H9 (cell line): ENCODE results near the gene MAPK1IP1L. TPM values are rescaled to one million over a fixed set of nuclear protein-coding genes. Genes with fewer than 3 reads are reported as not detected.

Experiments used
- DNase-seq: peaks from one replicate; pipeline ENCODE4 v3.0.0-alpha.2; 2017
- H2AFZ ChIP-seq: one replicate; pipeline ENCODE4 v1.6.1; 2013; ENCODE audit warnings: mild to moderate bottlenecking, low read length, control low read depth, moderate library complexity
- H2AK5ac ChIP-seq: 2 replicates; pipeline ENCODE4 v1.6.1; 2013; ENCODE audit warnings: low read length, control low read depth, mixed read lengths; ENCODE audit not compliant: insufficient read length
- H2BK120ac ChIP-seq: one replicate; pipeline ENCODE4 v1.6.1; 2013; ENCODE audit warnings: low read depth, mild to moderate bottlenecking, low read length, control low read depth, inconsistent platforms; ENCODE audit not compliant: poor library complexity, severe bottlenecking
- H2BK12ac ChIP-seq: 2 replicates; pipeline ENCODE4 v1.6.1; 2013; ENCODE audit warnings: low read length, control low read depth, mixed read lengths, low read depth; ENCODE audit not compliant: insufficient read length
- H2BK15ac ChIP-seq: 2 replicates; pipeline ENCODE4 v1.6.1; 2013; ENCODE audit warnings: low read depth, low read length, control low read depth
- H2BK20ac ChIP-seq: one replicate; pipeline ENCODE4 v1.6.1; 2013; ENCODE audit warnings: low read depth, mild to moderate bottlenecking, low read length, control low read depth, inconsistent platforms; ENCODE audit not compliant: poor library complexity, severe bottlenecking
- H2BK5ac ChIP-seq: 2 replicates; pipeline ENCODE4 v1.6.1; 2013; ENCODE audit warnings: low read length, control low read depth, mixed read lengths; ENCODE audit not compliant: insufficient read length
- H3K14ac ChIP-seq: 2 replicates; pipeline ENCODE4 v1.6.1; 2013; ENCODE audit warnings: low read length, control low read depth; ENCODE audit not compliant: insufficient read depth
- H3K18ac ChIP-seq: 2 replicates; pipeline ENCODE4 v1.6.1; 2013; ENCODE audit warnings: low read depth, mild to moderate bottlenecking, mixed read lengths, low read length, control low read depth; ENCODE audit not compliant: insufficient read length
- H3K23ac ChIP-seq: 2 replicates; pipeline ENCODE4 v1.6.1; 2013; ENCODE audit warnings: low read length, control low read depth, mixed read lengths, low read depth; ENCODE audit not compliant: insufficient read length
- H3K23me2 ChIP-seq: 2 replicates; pipeline ENCODE4 v1.6.1; 2013; ENCODE audit warnings: low read depth, mild to moderate bottlenecking, mixed read lengths, low read length, control low read depth; ENCODE audit not compliant: insufficient read length, poor library complexity, severe bottlenecking
- H3K27ac ChIP-seq: 2 replicates; pipeline ENCODE4 v1.5.1; 2013; ENCODE audit warnings: low read length, control low read depth, mixed read lengths, low read depth; ENCODE audit not compliant: insufficient read length
- H3K27me3 ChIP-seq: 2 replicates; pipeline ENCODE4 v1.6.1; 2013; ENCODE audit warnings: low read length, control low read depth, inconsistent platforms; ENCODE audit not compliant: insufficient read depth
- H3K4ac ChIP-seq: 2 replicates; pipeline ENCODE4 v1.6.1; 2013; ENCODE audit warnings: low read depth, mild to moderate bottlenecking, control low read depth, inconsistent platforms, low read length, moderate library complexity
- H3K4me1 ChIP-seq: 2 replicates; pipeline ENCODE4 v1.6.1; 2013; ENCODE audit warnings: low read length, control low read depth, inconsistent platforms; ENCODE audit not compliant: insufficient read depth
- H3K4me2 ChIP-seq: 2 replicates; pipeline ENCODE4 v1.6.1; 2013; ENCODE audit warnings: low read length, control low read depth, mixed read lengths; ENCODE audit not compliant: insufficient read length, insufficient read depth
- H3K56ac ChIP-seq: 2 replicates; pipeline ENCODE4 v1.6.1; 2013; ENCODE audit warnings: low read depth, mild to moderate bottlenecking, mixed read lengths, low read length, control low read depth; ENCODE audit not compliant: insufficient read length
- H3K79me1 ChIP-seq: 2 replicates; pipeline ENCODE4 v1.6.1; 2013; ENCODE audit warnings: low read depth, mild to moderate bottlenecking, moderate library complexity, low read length, control low read depth, inconsistent platforms; ENCODE audit not compliant: insufficient read depth, poor library complexity, severe bottlenecking
- H3K79me2 ChIP-seq: 2 replicates; pipeline ENCODE4 v1.6.1; 2013; ENCODE audit warnings: low read length, control low read depth, inconsistent platforms; ENCODE audit not compliant: insufficient read depth
- H3K9ac ChIP-seq: 2 replicates; pipeline ENCODE4 v1.6.1; 2013; ENCODE audit warnings: low read length, control low read depth, mixed read lengths; ENCODE audit not compliant: insufficient read length; ENCODE audit errors: extremely low read depth
- H3K9me3 ChIP-seq: one replicate; pipeline ENCODE4 v1.6.1; 2013; ENCODE audit warnings: low read depth, low read length, inconsistent platforms; ENCODE audit not compliant: control insufficient read depth
- H3T11ph ChIP-seq: one replicate; pipeline ENCODE4 v1.6.1; 2013; ENCODE audit warnings: mild to moderate bottlenecking, low read length, control low read depth, inconsistent platforms
- H4K20me1 ChIP-seq: one replicate; pipeline ENCODE4 v1.6.1; 2013; ENCODE audit not compliant: control insufficient read depth, insufficient read length, insufficient read depth
- H4K5ac ChIP-seq: 2 replicates; pipeline ENCODE4 v1.6.1; 2013; ENCODE audit warnings: low read depth, mild to moderate bottlenecking, mixed read lengths, low read length, control low read depth; ENCODE audit not compliant: insufficient read length
- H4K8ac ChIP-seq: replicated peaks from 2 replicates; pipeline ENCODE4 v1.6.1; 2013; ENCODE audit warnings: low read length, control low read depth, mixed read lengths, low read depth; ENCODE audit not compliant: insufficient read length
- H4K91ac ChIP-seq: 2 replicates; pipeline ENCODE4 v1.6.1; 2013; ENCODE audit warnings: low read depth, mild to moderate bottlenecking, moderate library complexity, mixed read lengths, low read length, control low read depth; ENCODE audit not compliant: insufficient read length
- H3K27ac Mint-ChIP-seq, 3 experiments: 2 replicates in 2 of 3; 3 replicates in 1 of 3; pipeline ENCODE4 v1.8.0; 2020 to 2021; ENCODE audit warnings: mixed read lengths in 3 of 3, mild to moderate bottlenecking in 1 of 3, moderate library complexity in 1 of 3
- H3K27me3 Mint-ChIP-seq: 2 replicates; pipeline ENCODE4 v1.8.0; 2021; ENCODE audit warnings: low read depth, mild to moderate bottlenecking, moderate library complexity, mixed read lengths
- H3K36me3 Mint-ChIP-seq, 3 experiments: 2 replicates in 2 of 3; 3 replicates in 1 of 3; pipeline ENCODE4 v1.8.0; 2020 to 2021; ENCODE audit warnings: low read depth in 3 of 3, mixed read lengths in 3 of 3; ENCODE audit not compliant: insufficient read depth in 1 of 3
- H3K4me1 Mint-ChIP-seq, 2 experiments: 2 replicates each; pipeline ENCODE4 v1.8.0; 2020; ENCODE audit warnings: mixed read lengths in 2 of 2
- H3K4me3 Mint-ChIP-seq, 2 experiments: 2 replicates in 1 of 2; 3 replicates in 1 of 2; pipeline ENCODE4 v1.8.0; 2020 to 2021; ENCODE audit warnings: mild to moderate bottlenecking in 2 of 2, mixed read lengths in 2 of 2, moderate library complexity in 1 of 2
- H3K9me3 Mint-ChIP-seq, 2 experiments: 2 replicates in 1 of 2; 3 replicates in 1 of 2; pipeline ENCODE4 v1.8.0; 2020; ENCODE audit warnings: mild to moderate bottlenecking in 2 of 2, mixed read lengths in 2 of 2, moderate library complexity in 1 of 2
- CTCF ChIP-seq: fragments of 200-600 bp; sonication (generic); conservative IDR thresholded peaks from 3 replicates; pipeline ENCODE4 v1.8.0; 2021; ENCODE audit warnings: antibody characterized with exemption, mild to moderate bottlenecking
- WGBS: extraction: QIAGEN DNeasy Blood & Tissue Kit; methylation state at CpG from one replicate; pipeline ENCODE4 v1.1.7; 2013; ENCODE audit warnings: missing lambda C conversion rate, low lambda C conversion rate, mixed read lengths; ENCODE audit not compliant: insufficient read length; ENCODE audit errors: extremely low coverage; 5-methylcytosine and 5-hydroxymethylcytosine counted together
- total RNA-seq: library from RNA; stranded (reverse); gene quantifications from 2 replicates; pipeline ENCODE4 v1.2.1, GENCODE V29; 2021

Gene MAPK1IP1L
- total RNA-seq, 1 experiment from 2014 or later, result 133 TPM

DNA sequence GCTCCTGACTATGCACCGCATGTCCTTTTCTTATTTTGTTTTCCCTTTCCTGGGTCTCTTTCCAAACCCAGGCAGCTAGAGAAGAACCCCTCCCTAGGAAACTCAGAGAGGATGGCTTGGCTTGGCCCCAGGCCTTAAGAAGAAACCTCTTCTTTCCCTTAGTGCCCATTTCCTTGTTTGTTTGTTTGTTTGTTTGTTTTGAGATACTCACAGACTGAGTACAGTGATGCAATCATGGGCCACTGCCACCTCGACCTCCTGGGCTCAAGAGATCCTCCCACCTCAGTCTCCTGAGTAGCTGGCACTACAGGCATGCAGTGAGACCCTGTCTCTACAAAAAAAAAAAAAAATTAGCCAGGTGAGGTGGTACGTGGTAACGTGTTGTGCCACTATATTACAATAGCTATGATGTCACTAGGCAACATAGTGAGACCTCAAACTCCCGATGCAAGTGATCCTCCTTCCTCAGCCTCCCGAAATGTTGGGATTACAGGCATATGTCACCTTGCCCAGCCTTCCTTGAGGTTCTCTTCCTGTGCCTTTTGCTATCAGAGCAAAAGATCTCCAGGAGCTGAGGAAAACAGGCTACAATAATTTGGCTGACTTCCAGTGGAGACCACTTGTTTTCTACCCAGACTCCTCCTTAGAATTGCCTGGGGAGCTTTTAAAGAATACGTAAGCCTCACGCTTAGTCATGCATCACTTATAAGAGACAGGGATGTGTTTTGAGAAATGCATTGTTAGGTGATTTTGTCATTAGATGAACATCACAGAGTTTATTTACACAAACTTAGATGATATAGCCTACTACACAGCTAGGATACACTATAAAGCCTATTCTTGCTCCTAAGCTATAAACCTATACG, 43.1 kb downstream of the MAPK1IP1L start:
- H3K4me1 ChIP-seq, result no peaks in the 10 kb centered on the region; the same call in 1 of the 2 replicates
- H2BK5ac ChIP-seq, result no peak overlapping the region
- H3K27me3 Mint-ChIP-seq, result peaks cover 1% of the 10 kb centered on the region
- no peak for DNase-seq
- H3K9ac ChIP-seq, result no peak overlapping the region
- H3K36me3 Mint-ChIP-seq, result no peaks in the 10 kb centered on the region
- H3K4me1 Mint-ChIP-seq, result peaks cover 4 to 12% of the 10 kb centered on the region in 2 experiments
- no peak overlapping the region for H4K5ac ChIP-seq
- H3K4me3 Mint-ChIP-seq, result no peak overlapping the region
- no peaks in the 10 kb centered on the region for H3K9me3 ChIP-seq
- H3K18ac ChIP-seq, result no peak overlapping the region
- no peak overlapping the region for H4K91ac ChIP-seq
- H3K27ac Mint-ChIP-seq, result no peak overlapping the region
- H2BK15ac ChIP-seq, result no peak overlapping the region
- no peak overlapping the region for H2BK120ac ChIP-seq
- TF ChIP-seq CTCF, result no peak
- H3K79me1 ChIP-seq, result no peaks in the 10 kb centered on the region
- H3K27ac ChIP-seq, result no peak overlapping the region
- no peak overlapping the region for H2AFZ ChIP-seq
- H3K4me2 ChIP-seq, result no peak overlapping the region
- no peak overlapping the region for H2AK5ac ChIP-seq
- H2BK12ac ChIP-seq, result no peak overlapping the region
- H3T11ph ChIP-seq, result no peak overlapping the region
- no peak overlapping the region for H3K56ac ChIP-seq
- H3K23me2 ChIP-seq, result no peaks in the 10 kb centered on the region
- WGBS, result no CpG with 5 or more reads among the region's 9 CpGs
- H3K4ac ChIP-seq, result no peak overlapping the region
- H4K20me1 ChIP-seq, result no peaks in the 10 kb centered on the region
- no peak overlapping the region for H3K23ac ChIP-seq
- H2BK20ac ChIP-seq, result no peak overlapping the region
- H3K9me3 Mint-ChIP-seq, result no peaks in the 10 kb centered on the region
- H3K27me3 ChIP-seq, result no peaks in the 10 kb centered on the region
- no peak overlapping the region for H4K8ac ChIP-seq
- H3K14ac ChIP-seq, result no peak overlapping the region
- H3K79me2 ChIP-seq, result no peaks in the 10 kb centered on the region
